Smooth muscle cell (in vitro differentiated cells): ENCODE results near the gene CTXND2. TPM values are rescaled to one million over a fixed set of nuclear protein-coding genes. Genes with fewer than 3 reads are reported as not detected.

Experiments
- DNase-seq: peaks from one replicate; lab custom pipeline; 2025; ENCODE audit not compliant: unreplicated experiment; lab: John Stamatoyannopoulos, UW
- H2AFZ ChIP-seq: fragments of 200-600 bp; sonication (generic); 2 replicates; pipeline ENCODE4 v1.6.0; 2016; ENCODE audit warnings: antibody characterized with exemption, low read depth, mild to moderate bottlenecking
- H3F3A ChIP-seq: fragments of 200-600 bp; sonication (generic); 2 replicates; pipeline ENCODE4 v1.6.0; 2017; ENCODE audit warnings: antibody characterized with exemption, low read depth
- H3K27ac ChIP-seq: fragments of 200-600 bp; sonication (generic); 2 replicates; pipeline ENCODE4 v1.5.1; 2016; ENCODE audit warnings: low read depth, mild to moderate bottlenecking
- H3K27me3 ChIP-seq: fragments of 200-600 bp; sonication (generic); 2 replicates; pipeline ENCODE4 v1.6.1; 2016; ENCODE audit warnings: low read depth, mild to moderate bottlenecking
- H3K36me3 ChIP-seq: fragments of 200-600 bp; sonication (generic); 2 replicates; pipeline ENCODE4 v1.5.1; 2016; ENCODE audit warnings: low read depth
- H3K4me1 ChIP-seq: fragments of 200-600 bp; sonication (generic); 2 replicates; pipeline ENCODE4 v1.5.1; 2016; ENCODE audit warnings: low read depth
- H3K4me2 ChIP-seq: fragments of 200-600 bp; sonication (generic); 2 replicates; pipeline ENCODE4 v1.6.0; 2016; ENCODE audit warnings: mild to moderate bottlenecking
- H3K4me3 ChIP-seq: fragments of 200-600 bp; sonication (generic); 2 replicates; pipeline ENCODE4 v1.5.1; 2016; ENCODE audit warnings: mild to moderate bottlenecking
- H3K79me2 ChIP-seq: fragments of 200-600 bp; sonication (generic); 2 replicates; pipeline ENCODE4 v1.6.0; 2016; ENCODE audit warnings: low read depth, mild to moderate bottlenecking
- H3K9ac ChIP-seq: fragments of 200-600 bp; sonication (generic); 2 replicates; pipeline ENCODE4 v1.6.0; 2016; ENCODE audit warnings: low read depth
- H3K9me3 ChIP-seq: fragments of 200-600 bp; sonication (generic); replicated peaks from 2 replicates; pipeline ENCODE4 v1.5.1; 2016; ENCODE audit warnings: low read depth
- H4K20me1 ChIP-seq: fragments of 200-600 bp; sonication (generic); 2 replicates; pipeline ENCODE4 v1.6.0; 2016; ENCODE audit warnings: low read depth
- WGBS: methylation state at CpG from one replicate; pipeline ENCODE4 v1.1.7; 2016; ENCODE audit warnings: low lambda C conversion rate; 5-methylcytosine and 5-hydroxymethylcytosine counted together
- polyA plus RNA-seq: library from polyadenylated mRNA; unstranded; fragments of >200 nt; fragmentation: Nextera tagmentation; extraction: Ambion mirVana; gene quantifications from 2 replicates; pipeline ENCODE4 v1.2.1, GENCODE V29; 2016
- total RNA-seq: library from RNA; depleted of rRNA; stranded (reverse); fragments of >200 nt; gene quantifications from 2 replicates; pipeline ENCODE4 v1.2.3, GENCODE V29; 2014
- TF ChIP-seq, protein P1 (sequence below): fragments of 200-600 bp; sonication (generic); IDR thresholded peaks from 2 replicates; pipeline ENCODE4 v1.5.1; 2017; ENCODE audit warnings: borderline replicate concordance, mild to moderate bottlenecking, antibody characterized with exemption; ENCODE audit not compliant: insufficient read depth, poor library complexity, severe bottlenecking

CTXND2 gene
- total and polyA plus RNA-seq, 2 experiments from 2014 or later = not detected

DNA sequence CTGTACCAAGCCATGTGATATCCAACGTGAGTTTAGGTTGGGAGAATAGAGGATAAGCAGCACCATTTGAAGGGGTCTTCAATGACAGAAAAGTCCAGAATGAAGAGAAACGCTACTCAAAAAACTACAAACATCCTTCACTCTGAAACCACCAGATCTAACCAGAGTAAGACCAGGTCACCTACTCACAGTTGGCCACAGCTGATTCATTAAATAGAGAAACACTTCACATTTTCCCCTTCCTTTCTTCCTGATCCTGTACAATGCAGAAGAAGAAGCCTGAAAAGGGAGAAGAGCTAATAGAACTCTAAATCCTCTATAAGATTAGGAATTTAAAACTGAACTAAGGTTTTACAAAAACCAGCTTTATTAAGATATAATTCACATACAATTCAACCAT is 19.9 kb downstream of the CTXND2 start:
- Histone ChIP-seq H3K4me3 (no peak overlapping the region), H3K4me1 (no peaks in the 10 kb centered on the region), H3K9ac (no peak overlapping the region), H3K79me2 (no peaks in the 10 kb centered on the region), H3F3A (no peaks in the 10 kb centered on the region), H3K36me3 (no peaks in the 10 kb centered on the region), H3K27ac (no peak overlapping the region), H3K4me2 (no peak overlapping the region), H3K27me3 (no peaks in the 10 kb centered on the region), H2AFZ (no peak overlapping the region), H3K9me3 (no peaks in the 10 kb centered on the region), H4K20me1 (no peaks in the 10 kb centered on the region)
- WGBS = 77% methylated on average over 2 of the region's 2 CpGs
- no peak for DNase-seq
- TF ChIP-seq, protein P1, sequence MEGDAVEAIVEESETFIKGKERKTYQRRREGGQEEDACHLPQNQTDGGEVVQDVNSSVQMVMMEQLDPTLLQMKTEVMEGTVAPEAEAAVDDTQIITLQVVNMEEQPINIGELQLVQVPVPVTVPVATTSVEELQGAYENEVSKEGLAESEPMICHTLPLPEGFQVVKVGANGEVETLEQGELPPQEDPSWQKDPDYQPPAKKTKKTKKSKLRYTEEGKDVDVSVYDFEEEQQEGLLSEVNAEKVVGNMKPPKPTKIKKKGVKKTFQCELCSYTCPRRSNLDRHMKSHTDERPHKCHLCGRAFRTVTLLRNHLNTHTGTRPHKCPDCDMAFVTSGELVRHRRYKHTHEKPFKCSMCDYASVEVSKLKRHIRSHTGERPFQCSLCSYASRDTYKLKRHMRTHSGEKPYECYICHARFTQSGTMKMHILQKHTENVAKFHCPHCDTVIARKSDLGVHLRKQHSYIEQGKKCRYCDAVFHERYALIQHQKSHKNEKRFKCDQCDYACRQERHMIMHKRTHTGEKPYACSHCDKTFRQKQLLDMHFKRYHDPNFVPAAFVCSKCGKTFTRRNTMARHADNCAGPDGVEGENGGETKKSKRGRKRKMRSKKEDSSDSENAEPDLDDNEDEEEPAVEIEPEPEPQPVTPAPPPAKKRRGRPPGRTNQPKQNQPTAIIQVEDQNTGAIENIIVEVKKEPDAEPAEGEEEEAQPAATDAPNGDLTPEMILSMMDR = no peak

DNA sequence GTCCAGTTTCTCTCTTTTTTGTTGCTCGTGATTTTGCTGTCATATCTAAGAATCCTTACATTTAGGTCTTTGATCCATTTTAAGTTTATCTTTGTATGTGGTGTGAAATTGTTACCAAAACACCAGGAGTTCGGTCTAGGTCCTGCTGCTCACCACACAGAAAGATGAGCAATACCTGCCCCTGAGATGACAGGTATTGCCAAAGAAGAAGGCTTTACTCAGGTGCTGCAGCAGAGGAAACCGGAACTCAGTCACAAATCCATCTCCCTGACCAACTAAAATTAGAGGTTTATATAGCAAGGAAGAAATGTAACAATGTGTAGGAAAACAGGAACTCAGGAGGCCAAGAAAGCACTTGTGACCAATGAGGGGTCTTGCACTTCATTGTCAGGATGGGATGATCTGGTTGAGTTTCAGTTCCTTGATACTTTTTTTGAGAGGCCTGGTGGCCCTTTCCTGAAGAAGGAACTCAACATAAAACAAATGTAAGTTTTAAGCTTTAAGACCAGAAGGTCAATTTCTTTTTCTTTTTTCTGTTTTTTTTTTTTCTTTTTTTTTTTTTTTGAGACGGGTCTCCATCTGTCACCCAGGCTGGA is 22.7 kb downstream of the CTXND2 start:
- Histone ChIP-seq H3F3A (no peaks in the 10 kb centered on the region), H3K4me1 (no peaks in the 10 kb centered on the region), H3K27me3 (no peaks in the 10 kb centered on the region), H3K9me3 (no peaks in the 10 kb centered on the region), H3K9ac (no peak overlapping the region), H3K4me2 (no peak overlapping the region), H3K4me3 (no peak overlapping the region), H3K27ac (no peak overlapping the region), H3K36me3 (no peaks in the 10 kb centered on the region), H2AFZ (no peak overlapping the region), H3K79me2 (no peaks in the 10 kb centered on the region), H4K20me1 (no peaks in the 10 kb centered on the region)
- 95% methylated on average over 4 of the region's 4 CpGs for WGBS
- TF ChIP-seq, protein P1 = no peak
- DNase-seq = no peak

DNA sequence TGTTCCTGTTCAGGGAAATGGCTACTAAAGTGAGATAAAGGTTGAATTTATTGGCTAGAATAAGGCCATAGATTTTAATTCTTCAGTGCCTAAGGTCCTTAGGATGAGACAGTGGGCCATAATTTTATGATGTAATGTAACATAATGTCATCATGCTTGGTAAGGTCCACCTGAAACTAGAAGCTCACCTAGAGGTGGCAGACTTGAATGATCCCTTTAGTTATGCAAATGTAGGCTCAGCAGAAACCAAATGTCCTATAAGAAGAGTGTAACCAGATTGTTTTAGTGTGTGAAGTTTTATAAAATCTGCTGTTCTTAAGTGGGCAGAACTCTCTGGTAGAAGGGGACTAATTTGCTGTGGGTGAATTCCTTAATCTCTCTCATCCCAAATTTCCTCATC is 25.7 kb downstream of the CTXND2 start:
- Histone ChIP-seq H3K9ac (no peak overlapping the region), H3K27me3 (no peaks in the 10 kb centered on the region), H3K4me1 (no peaks in the 10 kb centered on the region), H3K4me2 (no peak overlapping the region), H2AFZ (no peak overlapping the region), H3F3A (no peaks in the 10 kb centered on the region), H3K4me3 (no peak overlapping the region), H4K20me1 (no peaks in the 10 kb centered on the region), H3K9me3 (no peaks in the 10 kb centered on the region), H3K27ac (no peak overlapping the region), H3K36me3 (no peaks in the 10 kb centered on the region), H3K79me2 (no peaks in the 10 kb centered on the region)
- DNase-seq = no peak
- TF ChIP-seq, protein P1 = no peak

DNA sequence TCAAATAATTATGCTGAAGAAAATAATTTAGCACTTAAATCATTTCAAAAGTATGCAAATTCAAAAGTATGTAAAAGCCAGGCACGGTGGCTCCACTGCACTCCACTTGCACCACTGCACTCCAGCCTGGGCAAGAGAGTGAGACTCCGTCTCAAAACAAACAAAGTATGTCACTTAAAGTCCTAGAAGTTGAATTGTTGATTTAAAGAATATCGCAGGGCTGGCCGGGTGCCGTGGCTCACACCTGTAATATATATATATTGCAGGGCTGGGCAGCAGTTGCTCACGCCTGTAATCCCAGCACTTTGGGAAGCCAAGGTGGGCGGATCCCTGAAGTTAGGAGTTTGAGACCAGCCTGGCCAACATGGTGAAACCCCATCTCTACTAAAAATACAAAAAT is 30.5 kb downstream of the CTXND2 start:
- no peak for DNase-seq
- no peaks in the 10 kb centered on the region for H3K79me2 ChIP-seq
- H2AFZ ChIP-seq = no peak overlapping the region
- H3K27me3 ChIP-seq = no peaks in the 10 kb centered on the region
- H3K9me3 ChIP-seq = no peaks in the 10 kb centered on the region
- no peak overlapping the region for H3K4me2 ChIP-seq
- no peaks in the 10 kb centered on the region for H3K36me3 ChIP-seq
- H3K4me3 ChIP-seq = no peak overlapping the region
- no peaks in the 10 kb centered on the region for H4K20me1 ChIP-seq
- no peaks in the 10 kb centered on the region for H3F3A ChIP-seq
- TF ChIP-seq, protein P1 = no peak
- H3K4me1 ChIP-seq = no peaks in the 10 kb centered on the region
- no peak overlapping the region for H3K9ac ChIP-seq
- H3K27ac ChIP-seq = no peak overlapping the region
- WGBS = 94% methylated on average over 7 of the region's 7 CpGs
